ENCODE data around the gene CAMTA1. TPM values are rescaled to one million over a fixed set of nuclear protein-coding genes. Genes with fewer than 3 reads are reported as not detected.
A peak's percentile ranks its signal among the peaks of the same experiment; 100 is the strongest.

The CAMTA1 gene
- total and polyA plus RNA-seq, 9 of the 15 experiments (the other 6 are each of a cell fraction or from before 2014, with no cell fraction given): 43.9 to 161 (median 65.9) TPM

- peak; percentile 72 for TF ChIP-seq PKNOX1 (IDR thresholded peaks at IDR 0.05)
- TF ChIP-seq C11orf30 (IDR thresholded peaks at IDR 0.05; ENCODE audit: low read depth): no peak
- no peak for TF ChIP-seq MEIS2 (IDR thresholded peaks at IDR 0.05; ENCODE audit: partially characterized antibody)
- peak; percentile 85 for TF ChIP-seq SMARCE1 (IDR thresholded peaks at IDR 0.05)
- TF ChIP-seq E2F3 (CRISPR knock-in tag; IDR thresholded peaks at IDR 0.05): no peak
- TF ChIP-seq CAMTA2 (CRISPR knock-in tag; conservative IDR thresholded peaks at IDR 0.05): no peak
- no peak for TF ChIP-seq ZBTB12 (CRISPR knock-in tag; IDR thresholded peaks at IDR 0.05)
- peak; percentile 60; the same call in 1 of the 2 replicates for TF ChIP-seq HDAC2 (IDR thresholded peaks at IDR 0.05)
- TF ChIP-seq KAT2B (IDR thresholded peaks at IDR 0.05; ENCODE audit: low read depth, low read length): no peak
- TF ChIP-seq ZNF407 (IDR thresholded peaks at IDR 0.05; ENCODE audit: low read depth): no peak
- TF ChIP-seq AFF4 (CRISPR knock-in tag; IDR thresholded peaks at IDR 0.05): no peak
- no peak for TF ChIP-seq ADNP (tag; IDR thresholded peaks at IDR 0.05)
- TF ChIP-seq EGR1 (conservative IDR thresholded peaks at IDR 0.05): no peak
- no peak for TF ChIP-seq SP1 (CRISPR knock-in tag; IDR thresholded peaks at IDR 0.05)
- no peak for TF ChIP-seq FUS (optimal IDR thresholded peaks at IDR 0.05; ENCODE audit: low read depth, low read length)
Observed at GRCh38 chr1:7769673-7770412, 984.6 kb downstream of the CAMTA1 start (continued).
